GM19468 (cell line): ENCODE results near the gene C1QTNF5.

Source experiments
- ATAC-seq: cut with Tn5 transposase; IDR thresholded peaks from one replicate; pipeline ENCODE4 v1.9.1; 2021; ENCODE audit warnings: mild to moderate bottlenecking, moderate library complexity, moderate number of reproducible peaks; ENCODE audit not compliant: unreplicated experiment; ENCODE audit errors: extremely low read depth

The C1QTNF5 gene

DNA sequence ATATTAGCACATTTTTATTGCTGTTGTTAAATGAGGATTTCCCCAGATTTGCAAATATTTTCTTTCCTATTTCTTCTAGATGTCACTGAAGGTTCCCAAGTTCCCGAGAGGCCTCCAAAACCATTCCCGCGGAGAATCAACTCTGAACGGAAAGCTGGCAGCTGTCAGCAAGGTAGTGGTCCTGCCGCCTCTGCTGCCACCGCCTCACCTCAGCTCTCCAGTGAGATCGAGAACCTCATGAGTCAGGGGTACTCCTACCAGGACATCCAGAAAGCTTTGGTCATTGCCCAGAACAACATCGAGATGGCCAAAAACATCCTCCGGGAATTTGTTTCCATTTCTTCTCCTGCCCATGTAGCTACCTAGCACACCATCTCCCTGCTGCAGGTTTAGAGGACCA, 41.3 kb downstream of the C1QTNF5 start:
- no peak for ATAC-seq

DNA sequence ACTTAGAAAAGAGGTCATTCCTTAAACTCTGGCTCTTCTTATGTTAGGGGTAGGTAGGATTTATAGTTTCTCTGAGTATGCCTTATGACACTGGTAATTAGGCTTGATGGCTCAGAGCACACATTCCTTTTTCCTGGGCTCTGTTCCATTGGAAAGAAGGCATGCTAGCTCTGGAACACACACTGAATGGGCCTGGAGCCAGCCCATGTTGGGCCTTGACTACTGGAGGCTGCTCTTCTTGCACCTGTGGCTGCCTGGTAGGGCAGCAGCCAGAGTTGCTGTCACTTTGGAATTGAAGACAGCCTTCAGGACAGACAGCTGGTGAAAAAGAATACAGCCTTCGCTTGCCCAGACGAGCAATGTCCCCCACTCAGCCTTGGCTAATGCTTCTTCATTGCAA, 42.0 kb downstream of the C1QTNF5 start:
- ATAC-seq, result no peak

DNA sequence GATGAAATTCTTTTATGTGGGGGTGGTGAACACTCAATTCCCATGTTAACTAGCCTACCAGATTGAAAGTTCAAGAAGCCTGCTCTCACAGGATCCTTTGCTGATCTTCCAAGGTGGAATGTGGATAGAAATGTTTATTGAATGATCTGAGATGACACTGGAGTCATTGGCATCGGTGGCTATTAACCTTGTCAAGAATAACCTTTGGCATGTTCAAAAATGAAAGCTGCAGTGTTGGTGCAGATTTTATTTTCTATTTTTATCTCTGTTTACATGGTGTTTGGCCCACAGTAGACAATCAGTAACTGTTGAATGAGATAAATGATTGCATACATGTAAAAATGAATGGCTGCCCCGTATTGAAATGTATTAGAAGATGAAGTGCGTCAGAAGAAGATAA, 42.7 kb downstream of the C1QTNF5 start:
- no peak for ATAC-seq

DNA sequence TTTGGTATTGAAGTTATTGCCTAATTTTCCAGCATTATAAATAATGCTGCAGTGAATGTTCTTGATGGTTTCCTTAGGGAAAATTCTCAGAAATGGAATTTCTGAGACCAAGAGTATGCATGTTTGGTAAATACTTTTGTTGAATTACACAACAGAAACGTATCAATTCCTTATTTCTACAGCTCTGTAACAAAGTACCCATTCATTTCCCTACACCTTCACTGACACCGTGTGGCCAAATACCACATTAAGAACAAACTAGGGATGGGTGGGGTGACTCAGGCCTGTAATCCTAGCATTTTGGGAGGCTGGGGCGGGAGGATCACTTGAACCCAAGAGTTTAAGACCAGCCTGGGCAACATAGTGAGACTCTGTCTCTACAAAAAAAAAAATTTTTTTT, 45.5 kb downstream of the C1QTNF5 start:
- no peak for ATAC-seq

DNA sequence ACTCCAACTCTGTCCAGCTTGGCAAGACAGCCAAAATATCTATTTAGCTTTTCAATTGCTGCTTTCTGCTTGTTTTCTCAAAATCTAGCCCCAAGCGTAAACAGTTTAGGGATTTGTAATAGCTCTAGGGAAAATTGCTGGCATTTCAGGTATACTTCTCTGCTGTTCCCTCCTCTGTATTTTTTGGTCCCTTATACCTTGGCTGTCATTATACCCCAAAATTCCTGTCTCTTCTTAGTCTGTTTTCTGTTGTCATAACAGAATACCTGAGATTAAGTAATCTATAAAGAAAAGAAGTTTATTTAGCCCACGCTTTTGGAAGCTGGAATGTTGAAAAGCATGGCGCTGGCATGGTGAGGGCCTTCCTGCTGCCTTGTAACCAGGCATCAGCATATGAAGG, 47.2 kb downstream of the C1QTNF5 start:
- no peak for ATAC-seq

DNA sequence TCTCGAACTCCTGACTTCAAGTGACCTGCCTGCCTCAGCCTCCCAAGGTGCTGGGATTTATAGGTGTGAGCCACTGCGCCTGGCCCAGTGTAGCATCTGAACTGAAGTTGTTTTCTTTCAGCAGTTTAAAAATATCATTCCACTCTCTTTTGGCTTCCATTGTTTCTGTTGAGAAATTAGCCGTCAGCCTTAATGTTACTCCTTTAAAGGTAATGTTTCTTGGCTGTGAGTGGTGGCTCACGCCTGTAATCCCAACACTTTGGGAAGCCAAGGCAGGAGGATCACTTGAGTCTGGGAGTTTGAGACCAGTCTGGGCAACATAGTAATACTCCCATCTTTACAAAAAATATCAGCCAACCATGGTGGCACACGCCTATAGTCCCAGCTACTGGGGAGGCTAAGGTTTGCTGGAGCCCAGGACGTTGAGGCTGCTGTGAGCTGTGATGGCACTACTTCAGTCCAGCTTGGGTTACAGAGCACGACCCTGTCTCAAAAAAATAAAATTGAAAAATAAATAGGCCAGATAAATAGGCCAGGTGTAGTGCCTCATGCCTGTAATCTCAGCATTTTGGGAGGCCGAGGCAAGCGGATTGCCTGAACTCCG, 49.7 kb downstream of the C1QTNF5 start:
- no peak for ATAC-seq
